K562 (cell line): ENCODE measurements around the gene OR4D9. TPM values are rescaled to one million over a fixed set of nuclear protein-coding genes. Genes with fewer than 3 reads are reported as not detected.

Source experiments
- GABPB1 ChIP-seq: sonication (generic); formaldehyde crosslinking; IDR thresholded peaks from 2 replicates; pipeline ENCODE4 v1.8.0; 2022; ENCODE audit warnings: mild to moderate bottlenecking, missing genetic modification reagents
- NCOA6 ChIP-seq: fragments of 450-650 bp; IDR thresholded peaks from 2 replicates; pipeline ENCODE4 v1.6.1; 2017; ENCODE audit warnings: mild to moderate bottlenecking
- RBM22 ChIP-seq: fragments of 200-400 bp; formaldehyde crosslinking; IDR thresholded peaks from 2 replicates; pipeline ENCODE4 v1.6.1; 2018; ENCODE audit warnings: low read length, low read depth; ENCODE audit not compliant: poor library complexity, severe bottlenecking
- SIN3B ChIP-seq: fragments of 450-650 bp; IDR thresholded peaks from 2 replicates; pipeline ENCODE4 v1.6.1; 2017; ENCODE audit warnings: low read depth, mild to moderate bottlenecking, moderate library complexity
- TAF9B ChIP-seq: fragments of 450-650 bp; IDR thresholded peaks from 2 replicates; pipeline ENCODE4 v1.6.1; 2018; ENCODE audit warnings: mild to moderate bottlenecking; ENCODE audit not compliant: partially characterized antibody
- polyA plus RNA-seq, 8 experiments: library from polyadenylated mRNA; depleted of rRNA in 4 of 8; stranded (reverse) in 5 of 8; unstranded in 3 of 8; fragments of >200 nt; fragmentation: Nextera tagmentation in 2 of 8; fragmentation: Illumina TruSeq in 1 of 8; extraction: Ambion mirVana in 2 of 8; extraction: Trizol in 1 of 8; gene quantifications; 2 replicates each; pipeline versions ENCODE4 v1.2.1 to v1.2.3, GENCODE V29; 2011 to 2014; ENCODE audit warnings: inconsistent platforms in 1 of 8, missing spikeins in 1 of 8
- total RNA-seq, 7 experiments: library from RNA; depleted of rRNA in 6 of 7; stranded (reverse); fragments of >200 nt in 6 of 7; fragmentation: Illumina TruSeq in 2 of 7; extraction: Trizol in 2 of 7; gene quantifications; 2 replicates each; pipeline versions ENCODE4 v1.2.1 to v1.2.3, GENCODE V29; 2011 to 2021; ENCODE audit warnings: low replicate concordance in 1 of 7
- TF ChIP-seq, protein P1 (sequence below): fragments of 450-650 bp; IDR thresholded peaks from 2 replicates; pipeline ENCODE4 v1.6.1; 2016; ENCODE audit warnings: mild to moderate bottlenecking, moderate library complexity

Gene OR4D9
- total and polyA plus RNA-seq, 9 of the 15 experiments (the other 6 are each of a cell fraction or from before 2014, with no cell fraction given): not detected

DNA sequence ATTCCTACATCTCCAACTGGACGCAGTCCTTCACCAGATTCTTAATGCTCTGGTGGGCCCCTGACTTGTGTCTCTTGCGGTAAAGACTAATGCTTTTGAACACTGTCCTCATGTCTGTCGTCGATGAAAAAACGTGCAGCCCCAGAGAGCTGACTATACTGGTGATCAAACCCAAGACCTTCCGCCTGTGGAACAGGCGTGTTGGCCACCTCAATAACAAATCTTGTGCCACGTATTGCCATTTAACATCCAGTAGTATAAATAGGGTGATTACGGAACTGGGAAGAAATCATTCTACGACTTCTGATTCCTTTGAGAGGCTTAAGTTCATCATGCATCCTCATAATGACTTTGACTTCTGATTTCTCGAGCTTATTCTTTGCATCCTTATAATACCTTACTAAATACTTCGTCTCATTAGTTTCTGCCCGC, 45.6 kb downstream of the OR4D9 start (continued):
- TF ChIP-seq GABPB1 (CRISPR knock-in tag) (no peak), NCOA6 (0 out of 2 replicates have a peak, but pooled peaks have one; percentile 40), RBM22 (no peak), TAF9B (peak; percentile 13), SIN3B (0 out of 2 replicates have a peak, but pooled peaks have one; percentile 12)
- TF ChIP-seq, protein P1, sequence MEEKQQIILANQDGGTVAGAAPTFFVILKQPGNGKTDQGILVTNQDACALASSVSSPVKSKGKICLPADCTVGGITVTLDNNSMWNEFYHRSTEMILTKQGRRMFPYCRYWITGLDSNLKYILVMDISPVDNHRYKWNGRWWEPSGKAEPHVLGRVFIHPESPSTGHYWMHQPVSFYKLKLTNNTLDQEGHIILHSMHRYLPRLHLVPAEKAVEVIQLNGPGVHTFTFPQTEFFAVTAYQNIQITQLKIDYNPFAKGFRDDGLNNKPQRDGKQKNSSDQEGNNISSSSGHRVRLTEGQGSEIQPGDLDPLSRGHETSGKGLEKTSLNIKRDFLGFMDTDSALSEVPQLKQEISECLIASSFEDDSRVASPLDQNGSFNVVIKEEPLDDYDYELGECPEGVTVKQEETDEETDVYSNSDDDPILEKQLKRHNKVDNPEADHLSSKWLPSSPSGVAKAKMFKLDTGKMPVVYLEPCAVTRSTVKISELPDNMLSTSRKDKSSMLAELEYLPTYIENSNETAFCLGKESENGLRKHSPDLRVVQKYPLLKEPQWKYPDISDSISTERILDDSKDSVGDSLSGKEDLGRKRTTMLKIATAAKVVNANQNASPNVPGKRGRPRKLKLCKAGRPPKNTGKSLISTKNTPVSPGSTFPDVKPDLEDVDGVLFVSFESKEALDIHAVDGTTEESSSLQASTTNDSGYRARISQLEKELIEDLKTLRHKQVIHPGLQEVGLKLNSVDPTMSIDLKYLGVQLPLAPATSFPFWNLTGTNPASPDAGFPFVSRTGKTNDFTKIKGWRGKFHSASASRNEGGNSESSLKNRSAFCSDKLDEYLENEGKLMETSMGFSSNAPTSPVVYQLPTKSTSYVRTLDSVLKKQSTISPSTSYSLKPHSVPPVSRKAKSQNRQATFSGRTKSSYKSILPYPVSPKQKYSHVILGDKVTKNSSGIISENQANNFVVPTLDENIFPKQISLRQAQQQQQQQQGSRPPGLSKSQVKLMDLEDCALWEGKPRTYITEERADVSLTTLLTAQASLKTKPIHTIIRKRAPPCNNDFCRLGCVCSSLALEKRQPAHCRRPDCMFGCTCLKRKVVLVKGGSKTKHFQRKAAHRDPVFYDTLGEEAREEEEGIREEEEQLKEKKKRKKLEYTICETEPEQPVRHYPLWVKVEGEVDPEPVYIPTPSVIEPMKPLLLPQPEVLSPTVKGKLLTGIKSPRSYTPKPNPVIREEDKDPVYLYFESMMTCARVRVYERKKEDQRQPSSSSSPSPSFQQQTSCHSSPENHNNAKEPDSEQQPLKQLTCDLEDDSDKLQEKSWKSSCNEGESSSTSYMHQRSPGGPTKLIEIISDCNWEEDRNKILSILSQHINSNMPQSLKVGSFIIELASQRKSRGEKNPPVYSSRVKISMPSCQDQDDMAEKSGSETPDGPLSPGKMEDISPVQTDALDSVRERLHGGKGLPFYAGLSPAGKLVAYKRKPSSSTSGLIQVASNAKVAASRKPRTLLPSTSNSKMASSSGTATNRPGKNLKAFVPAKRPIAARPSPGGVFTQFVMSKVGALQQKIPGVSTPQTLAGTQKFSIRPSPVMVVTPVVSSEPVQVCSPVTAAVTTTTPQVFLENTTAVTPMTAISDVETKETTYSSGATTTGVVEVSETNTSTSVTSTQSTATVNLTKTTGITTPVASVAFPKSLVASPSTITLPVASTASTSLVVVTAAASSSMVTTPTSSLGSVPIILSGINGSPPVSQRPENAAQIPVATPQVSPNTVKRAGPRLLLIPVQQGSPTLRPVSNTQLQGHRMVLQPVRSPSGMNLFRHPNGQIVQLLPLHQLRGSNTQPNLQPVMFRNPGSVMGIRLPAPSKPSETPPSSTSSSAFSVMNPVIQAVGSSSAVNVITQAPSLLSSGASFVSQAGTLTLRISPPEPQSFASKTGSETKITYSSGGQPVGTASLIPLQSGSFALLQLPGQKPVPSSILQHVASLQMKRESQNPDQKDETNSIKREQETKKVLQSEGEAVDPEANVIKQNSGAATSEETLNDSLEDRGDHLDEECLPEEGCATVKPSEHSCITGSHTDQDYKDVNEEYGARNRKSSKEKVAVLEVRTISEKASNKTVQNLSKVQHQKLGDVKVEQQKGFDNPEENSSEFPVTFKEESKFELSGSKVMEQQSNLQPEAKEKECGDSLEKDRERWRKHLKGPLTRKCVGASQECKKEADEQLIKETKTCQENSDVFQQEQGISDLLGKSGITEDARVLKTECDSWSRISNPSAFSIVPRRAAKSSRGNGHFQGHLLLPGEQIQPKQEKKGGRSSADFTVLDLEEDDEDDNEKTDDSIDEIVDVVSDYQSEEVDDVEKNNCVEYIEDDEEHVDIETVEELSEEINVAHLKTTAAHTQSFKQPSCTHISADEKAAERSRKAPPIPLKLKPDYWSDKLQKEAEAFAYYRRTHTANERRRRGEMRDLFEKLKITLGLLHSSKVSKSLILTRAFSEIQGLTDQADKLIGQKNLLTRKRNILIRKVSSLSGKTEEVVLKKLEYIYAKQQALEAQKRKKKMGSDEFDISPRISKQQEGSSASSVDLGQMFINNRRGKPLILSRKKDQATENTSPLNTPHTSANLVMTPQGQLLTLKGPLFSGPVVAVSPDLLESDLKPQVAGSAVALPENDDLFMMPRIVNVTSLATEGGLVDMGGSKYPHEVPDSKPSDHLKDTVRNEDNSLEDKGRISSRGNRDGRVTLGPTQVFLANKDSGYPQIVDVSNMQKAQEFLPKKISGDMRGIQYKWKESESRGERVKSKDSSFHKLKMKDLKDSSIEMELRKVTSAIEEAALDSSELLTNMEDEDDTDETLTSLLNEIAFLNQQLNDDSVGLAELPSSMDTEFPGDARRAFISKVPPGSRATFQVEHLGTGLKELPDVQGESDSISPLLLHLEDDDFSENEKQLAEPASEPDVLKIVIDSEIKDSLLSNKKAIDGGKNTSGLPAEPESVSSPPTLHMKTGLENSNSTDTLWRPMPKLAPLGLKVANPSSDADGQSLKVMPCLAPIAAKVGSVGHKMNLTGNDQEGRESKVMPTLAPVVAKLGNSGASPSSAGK: peak; percentile 85
